Thyroid gland (tissue), 4 donors: ENCODE results near the gene SARNP. TPM values are rescaled to one million over a fixed set of nuclear protein-coding genes. Genes with fewer than 3 reads are reported as not detected.

Experiments
- DNase-seq, 2 donors: peaks; one replicate each; pipeline ENCODE4 v3.0.0-alpha.2; 2019
- H3K27ac ChIP-seq, 3 donors: fragments of 200-600 bp; sonication (generic); 1 replicate in 2 of 3; 2 replicates in 1 of 3; pipeline ENCODE4 v1.5.1; 2016 to 2019; ENCODE audit warnings: mild to moderate bottlenecking in 1 of 3, moderate library complexity in 1 of 3
- H3K27me3 ChIP-seq: fragments of 200-600 bp; sonication (generic); one replicate; pipeline ENCODE4 v1.5.1; 2019
- H3K36me3 ChIP-seq, 2 donors: fragments of 200-600 bp; sonication (generic); one replicate each; pipeline ENCODE4 v1.5.1; 2016 to 2019
- H3K4me1 ChIP-seq, 2 donors: fragments of 200-600 bp; sonication (generic); one replicate each; pipeline ENCODE4 v1.5.1; 2017 to 2019
- H3K4me3 ChIP-seq, 3 donors: fragments of 200-600 bp; sonication (generic); replicated peaks in 1 of 3; 1 replicate in 2 of 3; 2 replicates in 1 of 3; pipeline ENCODE4 v1.5.1; 2016; ENCODE audit warnings: mild to moderate bottlenecking in 1 of 3
- H3K9me3 ChIP-seq: fragments of 200-600 bp; sonication (generic); one replicate; pipeline ENCODE4 v1.5.1; 2017
- CTCF ChIP-seq, 6 experiments: fragments of 200-600 bp in 3 of 6; fragments of 450-650 bp in 3 of 6; sonication (generic) in 3 of 6; IDR thresholded peaks; one replicate each; pipeline ENCODE4 v1.5.1; 2016 to 2019; ENCODE audit warnings: antibody characterized with exemption in 6 of 6, mild to moderate bottlenecking in 2 of 6, inconsistent platforms in 1 of 6, moderate library complexity in 1 of 6
- POLR2A ChIP-seq, 2 donors: fragments of 450-650 bp; IDR thresholded peaks; one replicate each; pipeline ENCODE4 v1.6.1; 2017; ENCODE audit warnings: antibody characterized with exemption in 2 of 2, mild to moderate bottlenecking in 2 of 2, moderate library complexity in 1 of 2
- WGBS, 2 donors: methylation state at CpG; one replicate each; pipeline ENCODE4 v1.1.5; 2017; 5-methylcytosine and 5-hydroxymethylcytosine counted together
- intact Hi-C: fragments of 100-400 bp; cut with DNase I; formaldehyde crosslinking; loops from one replicate; pipeline ENCODE4 v1.15.1; 2023
- total RNA-seq, 4 donors: library from RNA; depleted of rRNA; stranded (reverse); fragments of >200 nt; gene quantifications; one replicate each; pipeline ENCODE4 v1.2.3, GENCODE V29; 2016

The SARNP gene
- total RNA-seq, 4 donors from 2014 or later: 33.6 to 61.0 (median 52.3) TPM

GRCh38 chr12:55742719-55743405, 74.7 kb downstream of the SARNP start, which contains the start of gene GDF11:
GDF11 (plus strand) TSS chr12:55743122; CDS start chr12:55743317, 195 bp downstream.
- TF ChIP-seq POLR2A (IDR thresholded peaks at IDR 0.05) (peak in 1 of 2 donors; percentile 79), CTCF (IDR thresholded peaks at IDR 0.05) (no peak)
- peak; percentile 83 to 87 for DNase-seq
- 0 to 1% methylated on average over 15 to 16 of the region's 53 CpGs for WGBS, 2 donors
- peaks cover 29 to 38% of the 10 kb centered on the region in 2 donors for H3K4me1 ChIP-seq
- peak within 1 kb of the TSS in 1 of 3 donors; percentile 62 for H3K4me3 ChIP-seq
- no peaks in the 10 kb centered on the region for H3K36me3 ChIP-seq
- H3K27me3 ChIP-seq: no peaks in the 10 kb centered on the region
- H3K9me3 ChIP-seq: no peaks in the 10 kb centered on the region
- peak within 1 kb of the TSS in 2 of 3 donors; percentile 43 to 49 for H3K27ac ChIP-seq
- intact Hi-C loops: loop anchor here (5.0 kb wide), 1 partner anchor 54 kb away; no protein-coding TSS in a partner anchor

- Histone ChIP-seq H3K4me3 (no peak overlapping the region), H3K9me3 (no peaks in the 10 kb centered on the region), H3K27me3 (no peaks in the 10 kb centered on the region), H3K36me3 (no peaks in the 10 kb centered on the region), H3K4me1 (peaks cover 31 to 46% of the 10 kb centered on the region in 2 donors), H3K27ac (no peak overlapping the region)
- WGBS, 2 donors: 17 to 28% methylated on average over 3 of the region's 3 CpGs
- no peak for TF ChIP-seq POLR2A (IDR thresholded peaks at IDR 0.05)
- TF ChIP-seq CTCF (IDR thresholded peaks at IDR 0.05): no peak
- intact Hi-C loops: loop anchor here (5.0 kb wide), 1 partner anchor 55 kb away; no protein-coding TSS in a partner anchor
- DNase-seq: no peak
Observed at GRCh38 chr12:55741931-55742680, 75.4 kb downstream of the SARNP start.

GRCh38 chr12:55739025-55739378, 78.5 kb downstream of the SARNP start:
- Histone ChIP-seq H3K4me1 (peaks cover 15 to 29% of the 10 kb centered on the region in 2 donors), H3K9me3 (no peaks in the 10 kb centered on the region), H3K36me3 (no peaks in the 10 kb centered on the region), H3K27ac (peak overlapping the region in 1 of 3 donors; percentile 69), H3K4me3 (no peak overlapping the region), H3K27me3 (no peaks in the 10 kb centered on the region)
- TF ChIP-seq CTCF (IDR thresholded peaks at IDR 0.05) (no peak), POLR2A (IDR thresholded peaks at IDR 0.05) (no peak)
- 80 to 81% methylated on average over 2 of the region's 2 CpGs for whole genome bisulfite sequencing, 2 donors
- no peak for DNase-seq
- intact Hi-C loops: loop anchor here (2.0 kb wide), 1 partner anchor 202 kb away; no protein-coding TSS in a partner anchor

- H3K27ac ChIP-seq: peak overlapping the region; percentile 69 to 82 (median 72)
- no peaks in the 10 kb centered on the region for H3K27me3 ChIP-seq
- 0 to 1% methylated on average over 9 to 14 of the region's 14 CpGs for WGBS, 2 donors
- H3K4me3 ChIP-seq: peak overlapping the region in 2 of 3 donors; percentile 29 to 66
- peak in 1 of 2 donors; percentile 16 for TF ChIP-seq POLR2A (IDR thresholded peaks at IDR 0.05)
- peak; percentile 81 to 98 (median 88) for TF ChIP-seq CTCF (IDR thresholded peaks at IDR 0.05)
- H3K36me3 ChIP-seq: no peaks in the 10 kb centered on the region
- DNase-seq: peak; percentile 90 to 92
- no peaks in the 10 kb centered on the region for H3K9me3 ChIP-seq
- intact Hi-C loops: loop anchor here (2.0 kb wide), 1 partner anchor 202 kb away; no protein-coding TSS in a partner anchor
- H3K4me1 ChIP-seq: peaks cover 9 to 24% of the 10 kb centered on the region in 2 donors
Observed at GRCh38 chr12:55738123-55739024, 79.2 kb downstream of the SARNP start.
